HepG2 (cell line): ENCODE results near the gene ABCA3. TPM values are rescaled to one million over a fixed set of nuclear protein-coding genes. Genes with fewer than 3 reads are reported as not detected.

Source experiments
- ATAC-seq: fragments of 200-7000 bp; cut with Tn5 transposase; 3 replicates; pipeline ENCODE4 v1.9.1; 2020; ENCODE audit warnings: mild to moderate bottlenecking, moderate library complexity
- BruUV-seq: library from RNA; stranded (reverse); fragments of 400-500 nt; replicated peaks from 2 replicates; lab custom pipeline; 2021; lab: Mats Ljungman, UMichigan
- CTCF ChIA-PET: fragments of 300-600 bp; formaldehyde crosslinking; extraction: SDS; loops from one replicate; lab custom pipeline; 2021; ENCODE audit warnings: low total read pairs, inconsistent platforms, low intra/inter-chr PET ratio; lab: Yijun Ruan, JAX
- POLR2A ChIA-PET: fragments of 350-600 bp; sonication (Branson Sonifier 250); formaldehyde crosslinking; loops from one replicate; lab custom pipeline; 2020; ENCODE audit warnings: antibody characterized with exemption, inconsistent platforms; lab: Yijun Ruan, JAX
- DNase-seq: peaks from one replicate; pipeline ENCODE4 v3.0.0-alpha.2; 2015; ENCODE audit warnings: low spot score
- FAIRE-seq: peaks from 3 replicates; lab custom pipeline; 2011; peaks lifted over from hg19 to GRCh38; lab: Jason Lieb, UNC
- H2AFZ ChIP-seq: one replicate; pipeline ENCODE4 v1.6.1; 2011; ENCODE audit warnings: low read length, inconsistent platforms
- H3K27ac ChIP-seq: fragments of 300-600 bp; 3 replicates; pipeline ENCODE4 v1.8.0; 2011; ENCODE audit warnings: mixed run types, mild to moderate bottlenecking, mixed read lengths, low read length, inconsistent platforms; ENCODE audit not compliant: insufficient read depth; ENCODE audit errors: extremely low read length
- H3K27me3 ChIP-seq, 2 experiments: fragments of 200-600 bp in 1 of 2; 2 replicates in 1 of 2; 3 replicates in 1 of 2; pipeline versions ENCODE4 v1.6.0 to v1.8.0; 2011; ENCODE audit warnings: low read length in 2 of 2, mild to moderate bottlenecking in 2 of 2, moderate library complexity in 2 of 2, inconsistent platforms in 1 of 2; ENCODE audit not compliant: insufficient read depth in 2 of 2, control insufficient read depth in 1 of 2
- H3K36me3 ChIP-seq, 2 experiments: fragments of 200-600 bp in 1 of 2; replicated peaks in 1 of 2; 2 replicates in 1 of 2; 3 replicates in 1 of 2; pipeline versions ENCODE4 v1.5.1 to v1.8.0; 2011; ENCODE audit warnings: low read length in 2 of 2, inconsistent platforms in 1 of 2; ENCODE audit not compliant: insufficient read depth in 2 of 2, control insufficient read depth in 1 of 2
- H3K4me1 ChIP-seq: 2 replicates; pipeline ENCODE4 v1.5.1; 2012; ENCODE audit warnings: low read length, inconsistent platforms; ENCODE audit not compliant: insufficient read depth
- H3K4me2 ChIP-seq: 2 replicates; pipeline ENCODE4 v1.6.0; 2011; ENCODE audit warnings: low read depth, low read length, inconsistent platforms
- H3K4me3 ChIP-seq, 3 experiments: fragments of 200-600 bp in 1 of 3; sonication (generic), shearing (Covaris generic) in 1 of 3; replicated peaks in 1 of 3; 2 replicates each; pipeline ENCODE4 v1.5.1; 2011 to 2016; ENCODE audit warnings: low read length in 3 of 3, inconsistent platforms in 2 of 3, low read depth in 2 of 3, mild to moderate bottlenecking in 2 of 3, control low read depth in 1 of 3, mixed read lengths in 1 of 3; ENCODE audit not compliant: insufficient read depth in 1 of 3
- H3K79me2 ChIP-seq: one replicate; pipeline ENCODE4 v1.6.1; 2011; ENCODE audit warnings: low read length, inconsistent platforms; ENCODE audit not compliant: insufficient read depth
- H3K9ac ChIP-seq: 2 replicates; pipeline ENCODE4 v1.6.0; 2011; ENCODE audit warnings: mild to moderate bottlenecking, low read depth, low read length, inconsistent platforms; ENCODE audit not compliant: insufficient read depth
- H3K9me3 ChIP-seq: 2 replicates; pipeline ENCODE4 v1.5.1; 2012; ENCODE audit warnings: mild to moderate bottlenecking, low read length
- H4K20me1 ChIP-seq: 2 replicates; pipeline ENCODE4 v1.6.0; 2011; ENCODE audit warnings: inconsistent platforms, mild to moderate bottlenecking, low read length, moderate library complexity; ENCODE audit not compliant: insufficient read depth
- ATRX ChIP-seq: sonication (generic); formaldehyde crosslinking; IDR thresholded peaks from 2 replicates; pipeline ENCODE4 v1.4.0; 2020; ENCODE audit warnings: missing genetic modification reagents, borderline replicate concordance
- CHD2 ChIP-seq: IDR thresholded peaks from 2 replicates; pipeline ENCODE4 v1.6.1; 2011; ENCODE audit warnings: low read depth, low read length, improper control_type of control experiment
- FOXP4 ChIP-seq: sonication (generic); formaldehyde crosslinking; IDR thresholded peaks from 2 replicates; pipeline ENCODE4 v1.4.0; 2020; ENCODE audit warnings: missing genetic modification reagents
- FUBP1 ChIP-seq: sonication (generic); formaldehyde crosslinking; IDR thresholded peaks from 2 replicates; pipeline ENCODE4 v1.5.1; 2020; ENCODE audit warnings: missing genetic modification reagents, mild to moderate bottlenecking, borderline replicate concordance
- HCFC1 ChIP-seq: fragments of 150-350 bp; IDR thresholded peaks from 2 replicates; pipeline ENCODE4 v1.6.1; 2014; ENCODE audit warnings: low read depth, low read length
- JUNB ChIP-seq: sonication (generic); formaldehyde crosslinking; IDR thresholded peaks from 2 replicates; pipeline ENCODE4 v1.8.0; 2022; ENCODE audit warnings: missing genetic modification reagents, mild to moderate bottlenecking, borderline replicate concordance
- KDM3A ChIP-seq: IDR thresholded peaks from 2 replicates; pipeline ENCODE4 v1.6.1; 2018; ENCODE audit warnings: low read depth, missing compliant biosample characterization
- KMT2A ChIP-seq: sonication (generic); formaldehyde crosslinking; IDR thresholded peaks from 2 replicates; pipeline ENCODE4 v1.4.0; 2020; ENCODE audit warnings: missing genetic modification reagents
- PITX1 ChIP-seq: sonication (generic); formaldehyde crosslinking; IDR thresholded peaks from 2 replicates; pipeline ENCODE4 v1.5.1; 2020; ENCODE audit warnings: mild to moderate bottlenecking, missing genetic modification reagents
- U2AF2 ChIP-seq: fragments of 200-400 bp; formaldehyde crosslinking; IDR thresholded peaks from 2 replicates; pipeline ENCODE4 v1.6.1; 2017; ENCODE audit warnings: low read depth, mild to moderate bottlenecking, low read length
- ZNF543 ChIP-seq: sonication (generic); formaldehyde crosslinking; IDR thresholded peaks from 2 replicates; pipeline ENCODE4 v1.4.0; 2020; ENCODE audit warnings: mild to moderate bottlenecking, missing genetic modification reagents
- ZNF558 ChIP-seq: sonication (generic); formaldehyde crosslinking; IDR thresholded peaks from 2 replicates; pipeline ENCODE4 v1.9.0; 2022; ENCODE audit warnings: mild to moderate bottlenecking, missing genetic modification reagents, borderline replicate concordance
- ZNF737 ChIP-seq: sonication (generic); formaldehyde crosslinking; IDR thresholded peaks from 2 replicates; pipeline ENCODE4 v1.5.0; 2020; ENCODE audit warnings: missing genetic modification reagents, mild to moderate bottlenecking, borderline replicate concordance
- ZNF768 ChIP-seq: sonication (generic); formaldehyde crosslinking; IDR thresholded peaks from 2 replicates; pipeline ENCODE4 v1.4.0; 2020; ENCODE audit warnings: missing genetic modification reagents
- ZZZ3 ChIP-seq: sonication (generic); formaldehyde crosslinking; IDR thresholded peaks from 2 replicates; pipeline ENCODE4 v1.4.0; 2020; ENCODE audit warnings: missing genetic modification reagents, mild to moderate bottlenecking, borderline replicate concordance
- WGBS: methylation state at CpG from one replicate; pipeline ENCODE4 v1.1.6; 2017; ENCODE audit warnings: low lambda C conversion rate; 5-methylcytosine and 5-hydroxymethylcytosine counted together
- in situ Hi-C: cut with HindIII; loops from 2 replicates; pipeline ENCODE4 v1.10.0; 2017; ENCODE audit warnings: low pct_unique_long_range_greater_than_20kb; ENCODE audit not compliant: extremely low pct_ligation_motif_present
- intact Hi-C: fragments of 100-400 bp; cut with micrococcal nuclease; formaldehyde crosslinking; loops from one replicate; pipeline ENCODE4 v1.10.0; 2022; ENCODE audit not compliant: unreplicated experiment
- polyA plus RNA-seq, 8 experiments: library from polyadenylated mRNA; depleted of rRNA in 3 of 8; stranded (reverse) in 7 of 8; unstranded in 1 of 8; fragments of >200 nt; fragmentation: Illumina TruSeq in 4 of 8; extraction: Trizol in 4 of 8; gene quantifications; 2 replicates each; pipeline versions ENCODE4 v1.2.1 to v1.2.3, GENCODE V29; 2011 to 2016; ENCODE audit warnings: low read depth in 4 of 8, missing spikeins in 1 of 8, mixed read lengths in 1 of 8; ENCODE audit not compliant: insufficient read depth in 1 of 8
- total RNA-seq, 5 experiments: library from RNA; depleted of rRNA; stranded (reverse); fragments of >200 nt; fragmentation: Illumina TruSeq; extraction: Trizol; gene quantifications; 2 replicates each; pipeline ENCODE4 v1.2.3, GENCODE V29; 2016; ENCODE audit warnings: low read depth in 1 of 5

ABCA3 gene
- total and polyA plus RNA-seq, 2 of the 13 experiments (the other 11 are each of a cell fraction or from before 2014, with no cell fraction given): 0.60 to 1.5 TPM

- no peaks in the 10 kb centered on the region for H3K36me3 ChIP-seq
- ATAC-seq (no peak), FAIRE-seq (no peak), DNase-seq (no peak)
- ChIA-PET CTCF (no interaction called here), POLR2A (no interaction called here)
- no peak overlapping the region for H2AFZ ChIP-seq
- H3K9ac ChIP-seq: no peak overlapping the region
- no peak overlapping the region for H3K27ac ChIP-seq
- H3K79me2 ChIP-seq: no peaks in the 10 kb centered on the region
- no peaks in the 10 kb centered on the region for H3K4me1 ChIP-seq
- H3K27me3 ChIP-seq: peaks cover 23 to 68% of the 10 kb centered on the region in 2 experiments; a peak in 4 of 5 replicates
- H3K9me3 ChIP-seq: no peaks in the 10 kb centered on the region
- TF ChIP-seq HCFC1 (no peak), KMT2A (CRISPR knock-in tag) (no peak), JUNB (CRISPR knock-in tag) (no peak), ZZZ3 (no peak), ZNF558 (CRISPR knock-in tag) (no peak)
- WGBS: 92% methylated on average over 9 of the region's 35 CpGs
- intact Hi-C loops: no loop called here
- H3K4me3 ChIP-seq: no peak overlapping the region
- BruUV-seq: no TSS peak
- in situ Hi-C loops: no loop called here
- no peak overlapping the region for H3K4me2 ChIP-seq
- H4K20me1 ChIP-seq: no peaks in the 10 kb centered on the region
Measured at GRCh38 chr16:2287916-2288547, 52.5 kb downstream of the ABCA3 start.

- no TSS peak for BruUV-seq
- Histone ChIP-seq H3K4me3 (no peak overlapping the region), H2AFZ (no peak overlapping the region), H3K9me3 (no peaks in the 10 kb centered on the region), H3K4me2 (no peak overlapping the region), H3K9ac (no peak overlapping the region), H3K79me2 (no peaks in the 10 kb centered on the region), H4K20me1 (no peaks in the 10 kb centered on the region), H3K27ac (no peak overlapping the region), H3K36me3 (no peaks in the 10 kb centered on the region), H3K4me1 (no peaks in the 10 kb centered on the region), H3K27me3 (peaks cover 27 to 71% of the 10 kb centered on the region in 2 experiments; a peak in 4 of 5 replicates)
- no peak for FAIRE-seq
- TF ChIP-seq ZNF543 (CRISPR knock-in tag) (no peak), ATRX (no peak), KDM3A (CRISPR knock-in tag) (no peak), FOXP4 (CRISPR knock-in tag) (no peak), U2AF2 (no peak), ZNF768 (no peak), ZNF737 (no peak), CHD2 (no peak), PITX1 (CRISPR knock-in tag) (no peak), FUBP1 (CRISPR knock-in tag) (no peak)
- WGBS: 6% methylated on average over 8 of the region's 17 CpGs
- POLR2A ChIA-PET: no interaction called here
- in situ Hi-C loops (no loop called here), intact Hi-C loops (no loop called here)
- ATAC-seq: no peak
- CTCF ChIA-PET: no interaction called here
- no peak for DNase-seq
Measured at GRCh38 chr16:2286550-2286949, 54.0 kb downstream of the ABCA3 start.
